T47D (cell line): ENCODE measurements around the gene RELN.

ENCODE experiments used
- DNase-seq, 2 experiments: peaks; one replicate each; pipeline versions ENCODE4 v3.0.0 to v3.0.0-alpha.2; 2011 to 2012; ENCODE audit warnings: low read depth in 1 of 2, low spot score in 1 of 2
- JUND ChIP-seq: IDR thresholded peaks from 2 replicates; pipeline ENCODE4 v1.6.1; 2012; ENCODE audit warnings: low read depth
- in situ Hi-C: cut with HindIII; loops from 2 replicates; pipeline ENCODE4 v1.10.0; 2016; ENCODE audit warnings: low sequenced_read_pairs, low pct_unique_long_range_greater_than_20kb

Gene RELN

GRCh38 chr7:103771294-103771693, 218.2 kb downstream of the RELN start:
- no peak for DNase-seq
- no peak for TF ChIP-seq JUND
- in situ Hi-C loops, result no loop called here

DNA sequence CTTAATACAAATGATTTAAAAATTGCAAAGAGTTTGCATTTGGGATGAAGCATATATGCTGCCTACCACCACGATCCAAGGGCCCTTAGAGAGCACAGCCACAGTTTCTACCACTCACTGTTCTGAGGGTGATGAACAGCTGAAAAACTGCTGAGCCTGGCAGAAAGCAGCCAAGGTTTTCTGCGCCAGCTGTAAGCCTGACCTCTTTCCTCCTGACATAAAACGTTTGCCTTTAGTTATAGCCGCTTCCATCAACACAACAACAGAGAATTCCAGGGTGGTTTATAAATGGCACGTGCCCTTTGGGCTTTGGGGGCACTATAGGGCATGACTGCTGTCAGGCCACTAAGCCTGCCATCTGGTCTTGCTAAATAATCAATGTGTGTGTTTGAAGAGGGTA, 222.8 kb downstream of the RELN start:
- in situ Hi-C loops, result no loop called here
- TF ChIP-seq JUND, result no peak
- no peak for DNase-seq

- no peak for TF ChIP-seq JUND
- DNase-seq, result no peak
- in situ Hi-C loops, result no loop called here
Measured at GRCh38 chr7:103765901-103766300, 223.6 kb downstream of the RELN start.

DNA sequence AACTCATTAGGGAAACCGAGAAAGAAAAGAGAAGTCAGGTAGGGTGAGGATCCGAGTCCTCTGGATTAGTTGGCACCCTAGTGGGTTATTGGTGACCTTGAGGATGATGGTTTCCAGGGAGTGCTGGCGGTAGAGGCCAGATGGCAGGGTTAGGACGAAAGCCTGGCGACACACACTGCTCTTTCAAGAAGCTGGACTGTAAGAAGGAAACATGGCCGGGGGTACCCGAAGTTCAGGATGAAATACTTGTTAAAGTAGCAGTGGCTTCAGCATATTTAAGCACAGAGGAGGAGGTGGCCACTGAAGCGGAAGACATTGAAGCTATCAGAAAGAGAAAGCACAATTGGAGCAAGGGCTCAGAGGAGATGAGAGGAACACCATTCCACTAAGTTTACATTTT, 224.6 kb downstream of the RELN start:
- in situ Hi-C loops, result no loop called here

DNA sequence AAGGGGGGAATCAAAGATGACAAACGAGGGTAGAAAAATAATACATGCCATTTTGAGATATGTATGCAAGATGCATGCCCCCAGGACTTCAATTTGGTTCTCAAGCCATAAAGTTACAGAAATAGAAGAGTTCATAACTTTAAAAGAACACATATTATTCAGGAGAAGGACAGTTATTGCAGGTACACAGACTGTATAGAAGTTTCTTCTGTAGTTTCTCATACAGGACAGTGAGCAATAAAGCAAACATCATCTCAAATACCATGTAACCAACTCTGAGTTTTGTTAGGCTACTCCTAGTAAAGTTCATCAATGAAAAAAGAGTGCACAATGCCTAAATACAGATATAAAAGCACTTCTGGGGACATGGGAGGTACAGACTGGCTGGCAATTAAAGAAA, 226.6 kb downstream of the RELN start:
- no peak for DNase-seq
- in situ Hi-C loops, result no loop called here
- TF ChIP-seq JUND, result no peak

More for the DNA sequence above, 224.6 kb downstream of the RELN start:
- no peak for DNase-seq
- TF ChIP-seq JUND, result no peak

DNA sequence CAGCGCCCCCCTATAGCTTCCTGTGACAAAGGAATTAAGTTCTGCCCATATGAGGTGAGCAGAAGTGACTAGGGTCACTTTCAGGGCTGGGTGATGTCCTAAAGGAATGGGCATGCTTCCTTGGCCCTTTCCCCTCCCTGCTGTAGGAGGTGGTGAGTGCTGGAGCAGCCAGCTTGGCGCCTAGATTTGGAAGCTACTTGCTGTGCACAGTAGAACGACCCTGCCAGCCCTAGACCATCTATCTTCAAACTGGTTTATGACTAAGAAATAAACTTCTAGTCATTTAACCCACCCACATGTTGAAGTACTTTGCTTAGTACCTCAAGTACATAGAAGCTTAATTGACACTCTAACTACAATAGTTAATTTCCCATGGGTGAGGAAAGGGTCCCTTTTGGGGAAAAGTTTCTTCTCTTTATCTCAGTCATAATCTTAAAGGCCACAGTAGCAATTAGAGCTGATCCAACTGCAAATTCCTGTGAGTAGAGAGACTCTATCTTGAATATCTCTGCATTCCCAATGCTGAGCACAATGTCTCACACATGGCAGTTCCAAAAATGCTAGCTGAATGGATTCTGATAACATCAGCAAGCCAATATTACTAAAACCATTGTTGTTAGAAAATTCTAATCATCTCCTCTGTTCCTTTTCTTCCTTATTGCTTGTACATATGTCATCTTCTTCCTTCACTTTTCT, 227.2 kb downstream of the RELN start:
- no peak for TF ChIP-seq JUND
- in situ Hi-C loops, result no loop called here
- DNase-seq, result no peak

DNA sequence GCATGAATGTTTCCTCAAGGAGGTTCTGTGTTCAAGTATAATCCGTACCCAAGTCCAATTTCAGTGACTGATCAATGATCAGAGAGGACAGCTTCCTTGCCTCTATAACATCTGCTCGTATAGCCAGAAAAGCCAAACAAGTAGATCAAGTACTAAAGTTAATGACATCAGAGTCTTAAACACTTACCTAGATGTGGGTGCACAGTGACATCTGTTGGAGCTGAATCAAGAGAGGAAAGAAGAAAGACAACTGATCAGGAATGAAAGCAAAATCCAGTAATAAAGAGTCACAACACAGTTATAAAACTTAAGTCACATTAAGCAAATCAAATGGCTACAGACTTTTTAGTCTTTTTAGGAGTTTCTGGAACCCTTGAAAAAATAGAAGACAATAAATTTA, 236.5 kb downstream of the RELN start:
- in situ Hi-C loops, result no loop called here
- DNase-seq, result peak in 1 of 2 experiments; percentile 30
- TF ChIP-seq JUND, result no peak

GRCh38 chr7:103751311-103751880, 238.1 kb downstream of the RELN start:
- no peak for TF ChIP-seq JUND
- in situ Hi-C loops, result no loop called here
- no peak for DNase-seq

- in situ Hi-C loops, result no loop called here
- no peak for TF ChIP-seq JUND
Measured at GRCh38 chr7:103748680-103749079, 240.8 kb downstream of the RELN start.

DNA sequence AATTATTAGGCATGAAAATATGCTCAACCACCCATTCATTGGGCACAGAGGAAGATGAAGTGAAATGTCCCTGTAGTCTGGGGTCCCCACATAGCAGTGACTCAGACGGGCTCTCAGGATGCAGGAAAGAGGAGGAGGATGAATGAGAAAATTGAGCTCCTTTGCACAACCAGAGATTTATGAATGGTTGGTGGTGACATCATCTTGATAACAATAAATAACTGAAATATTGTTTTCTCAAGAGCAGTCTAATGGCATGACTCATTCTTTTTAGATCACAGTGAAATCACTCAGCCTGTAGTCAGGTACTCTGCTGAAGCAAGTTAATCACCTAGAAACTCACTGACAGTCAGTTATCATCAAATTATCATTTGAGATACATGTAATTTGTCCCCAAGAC, 254.1 kb downstream of the RELN start:
- no peak for DNase-seq
- no peak for TF ChIP-seq JUND
- in situ Hi-C loops, result no loop called here

More at GRCh38 chr7:103748680-103749079, 240.8 kb downstream of the RELN start:
- no peak for DNase-seq

GRCh38 chr7:103731169-103731568, 258.3 kb downstream of the RELN start:
- TF ChIP-seq JUND, result no peak
- no peak for DNase-seq
- in situ Hi-C loops, result no loop called here

DNA sequence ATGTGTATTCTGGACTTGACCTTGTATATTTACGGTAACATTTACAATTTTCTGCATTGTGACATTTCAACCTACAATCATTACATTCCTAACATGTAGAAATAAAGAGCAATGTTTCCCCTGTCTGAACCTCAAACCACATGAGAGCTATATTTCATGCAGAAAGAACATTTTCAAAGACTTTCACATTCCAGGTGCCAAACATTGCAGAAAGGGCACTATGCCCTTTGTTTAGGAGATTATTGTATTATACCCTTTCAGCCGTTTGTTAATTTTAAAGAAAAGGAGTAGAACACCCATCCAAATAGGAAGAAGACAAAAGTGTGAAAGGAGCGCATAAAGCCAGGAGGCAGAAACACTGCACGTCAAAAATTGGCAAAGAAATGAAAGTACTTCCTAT, 260.4 kb downstream of the RELN start:
- no peak for TF ChIP-seq JUND
- in situ Hi-C loops, result no loop called here
- DNase-seq, result no peak

GRCh38 chr7:103727982-103728610, 261.4 kb downstream of the RELN start:
- in situ Hi-C loops, result no loop called here
- no peak for DNase-seq
- TF ChIP-seq JUND, result no peak
